Stimulated activated CD4-positive, alpha-beta T cell treated with anti-CD3 and anti-CD28 coated beads, Interleukin-2, amount 100 ng/mL, for 4 hours (primary cell): ENCODE measurements around the gene ZNF497.

Experiments
- DNase-seq: peaks from one replicate; pipeline ENCODE4 v3.0.0-alpha.2; 2020; ENCODE audit warnings: low read depth

ZNF497 gene

GRCh38 chr19:58307736-58308135, 54.8 kb downstream of the ZNF497 start:
- DNase-seq: no peak

GRCh38 chr19:58305932-58306323, 56.6 kb downstream of the ZNF497 start:
- no peak for DNase-seq

- peak; percentile 91 for DNase-seq
These were observed 57.3 kb downstream of the ZNF497 start, which contains the start of gene ERVK3-1 for GRCh38 chr19:58305065-58305931. TSS of gene ERVK3-1 (plus strand) at chr19:58305377. CDS start at chr19:58312169, 6,792 bp downstream.

GRCh38 chr19:58304748-58305064, 57.8 kb downstream of the ZNF497 start:
- no peak for DNase-seq
